ENCODE data around the gene SLC9A2. TPM values are rescaled to one million over a fixed set of nuclear protein-coding genes. Genes with fewer than 3 reads are reported as not detected.
A peak's percentile ranks its signal among the peaks of the same experiment; 100 is the strongest.

SLC9A2 gene
- total RNA-seq, 1 donor from 2014 or later: not detected

GRCh38 chr2:102704531-102704930 lies 85.2 kb downstream of the SLC9A2 start:
- Histone ChIP-seq H3K36me3 (no peaks in the 10 kb centered on the region), H3K27ac (no peak overlapping the region), H2AFZ (replicated peaks) (peak overlapping the region; percentile 24), H3K9ac (no peak overlapping the region), H3K27me3 (no peaks in the 10 kb centered on the region), H3K4me2 (no peak overlapping the region), H3K79me2 (ENCODE audit: low read depth) (no peaks in the 10 kb centered on the region), H3K4me1 (no peaks in the 10 kb centered on the region), H3K9me3 (ENCODE audit: low read depth) (no peaks in the 10 kb centered on the region), H3K4me3 (no peak overlapping the region), H3F3A (ENCODE audit: low read depth) (no peaks in the 10 kb centered on the region), H4K20me1 (ENCODE audit: low read depth) (no peaks in the 10 kb centered on the region)
- Mint-ChIP-seq H3K27me3 (ENCODE audit: insufficient read depth, low read depth) (no peaks in the 10 kb centered on the region), H3K4me1 (no peaks in the 10 kb centered on the region), H3K27ac (no peak overlapping the region), H3K9me3 (no peaks in the 10 kb centered on the region), H3K4me3 (no peak overlapping the region), H3K36me3 (no peaks in the 10 kb centered on the region)
- no peak for TF ChIP-seq CTCF (IDR thresholded peaks at IDR 0.05)
- TF ChIP-seq EZH2 (IDR thresholded peaks at IDR 0.05): no peak
- peak; percentile 6 for DNase-seq (ENCODE audit: low spot score)

- Histone ChIP-seq H3K4me2 (no peak overlapping the region), H3K9ac (no peak overlapping the region), H3K79me2 (ENCODE audit: low read depth) (no peaks in the 10 kb centered on the region), H3K4me1 (no peaks in the 10 kb centered on the region), H3K27ac (no peak overlapping the region), H4K20me1 (ENCODE audit: low read depth) (no peaks in the 10 kb centered on the region), H3F3A (ENCODE audit: low read depth) (no peaks in the 10 kb centered on the region), H3K4me3 (no peak overlapping the region), H2AFZ (replicated peaks) (no peak overlapping the region), H3K9me3 (ENCODE audit: low read depth) (no peaks in the 10 kb centered on the region), H3K27me3 (no peaks in the 10 kb centered on the region), H3K36me3 (no peaks in the 10 kb centered on the region)
- H3K9me3 Mint-ChIP-seq: no peaks in the 10 kb centered on the region
- H3K4me1 Mint-ChIP-seq: no peaks in the 10 kb centered on the region
- no peak for DNase-seq (ENCODE audit: low spot score)
- no peaks in the 10 kb centered on the region for H3K36me3 Mint-ChIP-seq
- TF ChIP-seq EZH2 (IDR thresholded peaks at IDR 0.05) (no peak), CTCF (IDR thresholded peaks at IDR 0.05) (no peak), EZH2phosphoT487 (IDR thresholded peaks at IDR 0.05) (no peak)
- no peak overlapping the region for H3K4me3 Mint-ChIP-seq
- H3K27ac Mint-ChIP-seq: no peak overlapping the region
- no peaks in the 10 kb centered on the region for H3K27me3 Mint-ChIP-seq (ENCODE audit: insufficient read depth, low read depth)
These were observed 88.7 kb downstream of the SLC9A2 start for GRCh38 chr2:102707796-102708695.

GRCh38 chr2:102708847-102709559 lies 89.7 kb downstream of the SLC9A2 start:
- Histone ChIP-seq H3K4me3 (no peak overlapping the region), H2AFZ (replicated peaks) (no peak overlapping the region), H4K20me1 (ENCODE audit: low read depth) (no peaks in the 10 kb centered on the region), H3K79me2 (ENCODE audit: low read depth) (no peaks in the 10 kb centered on the region), H3K27me3 (no peaks in the 10 kb centered on the region), H3K9me3 (ENCODE audit: low read depth) (no peaks in the 10 kb centered on the region), H3F3A (ENCODE audit: low read depth) (no peaks in the 10 kb centered on the region), H3K9ac (no peak overlapping the region), H3K27ac (no peak overlapping the region), H3K36me3 (no peaks in the 10 kb centered on the region), H3K4me1 (no peaks in the 10 kb centered on the region), H3K4me2 (no peak overlapping the region)
- Mint-ChIP-seq H3K4me1 (no peaks in the 10 kb centered on the region), H3K4me3 (no peak overlapping the region), H3K9me3 (no peaks in the 10 kb centered on the region), H3K27me3 (ENCODE audit: insufficient read depth, low read depth) (no peaks in the 10 kb centered on the region), H3K36me3 (no peaks in the 10 kb centered on the region), H3K27ac (no peak overlapping the region)
- DNase-seq (ENCODE audit: low spot score): no peak
- TF ChIP-seq CTCF (IDR thresholded peaks at IDR 0.05) (no peak), EZH2 (IDR thresholded peaks at IDR 0.05) (no peak)

All from neural progenitor cell (in vitro differentiated cells).